Activated CD4-positive, alpha-beta T cell treated with anti-CD3 and anti-CD28 coated beads, Interleukin-2, Interleukin-6, amounts not matched to agents 100 ng/mL and 50 ng/mL, durations not matched to agents 16 hours and 8 hours (primary cell): Measurements from ENCODE around the gene GSC2.

Experiments used
- DNase-seq: peaks from one replicate; pipeline ENCODE4 v3.0.0-alpha.2; 2020

The GSC2 gene

GRCh38 chr22:19149991-19150390 is at the start of gene GSC2:
TSS of gene GSC2 (minus strand) at chr22:19150292. CDS start at chr22:19150283, 9 bp downstream.
- DNase-seq, result no peak

- no peak for DNase-seq
These were observed 49.4 kb upstream of the GSC2 start for GRCh38 chr22:19199479-19199878.

- no peak for DNase-seq
These were observed 48.1 kb upstream of the GSC2 start for GRCh38 chr22:19197997-19198865.

GRCh38 chr22:19196841-19197612 is 46.9 kb upstream of the GSC2 start:
- no peak for DNase-seq

- DNase-seq, result no peak
These were observed 46.0 kb upstream of the GSC2 start for GRCh38 chr22:19195796-19196731.

- no peak for DNase-seq
These were observed 44.9 kb upstream of the GSC2 start for GRCh38 chr22:19194766-19195536.

GRCh38 chr22:19193879-19194278 is 43.8 kb upstream of the GSC2 start:
- no peak for DNase-seq

- no peak for DNase-seq
These were observed 37.8 kb upstream of the GSC2 start for GRCh38 chr22:19187716-19188563.

GRCh38 chr22:19184276-19184997 is 34.3 kb upstream of the GSC2 start:
- no peak for DNase-seq

- no peak for DNase-seq
These were observed 33.1 kb upstream of the GSC2 start for GRCh38 chr22:19183216-19183615.

- no peak for DNase-seq
These were observed 32.5 kb upstream of the GSC2 start for GRCh38 chr22:19182472-19183157.

- DNase-seq, result no peak
These were observed 31.8 kb upstream of the GSC2 start for GRCh38 chr22:19181786-19182471.

GRCh38 chr22:19180740-19181410 is 30.8 kb upstream of the GSC2 start:
- DNase-seq, result no peak

- no peak for DNase-seq
These were observed 30.1 kb upstream of the GSC2 start for GRCh38 chr22:19180234-19180633.

- DNase-seq, result peak; percentile 76
These were observed 29.5 kb upstream of the GSC2 start for GRCh38 chr22:19179497-19180048.

GRCh38 chr22:19178657-19179496 is 28.8 kb upstream of the GSC2 start, which contains the start of gene SLC25A1:
TSS of gene SLC25A1 (minus strand) at chr22:19178736. CDS start at chr22:19178673, 63 bp downstream.
- peak; percentile 96 for DNase-seq

- DNase-seq, result no peak
These were observed 28.1 kb upstream of the GSC2 start for GRCh38 chr22:19178065-19178656.
